ENCODE results near the gene CFAP206. TPM values are rescaled to one million over a fixed set of nuclear protein-coding genes. Genes with fewer than 3 reads are reported as not detected.

Gene CFAP206
- total and polyA plus RNA-seq, 2 experiments from 2014 or later: not detected

DNA sequence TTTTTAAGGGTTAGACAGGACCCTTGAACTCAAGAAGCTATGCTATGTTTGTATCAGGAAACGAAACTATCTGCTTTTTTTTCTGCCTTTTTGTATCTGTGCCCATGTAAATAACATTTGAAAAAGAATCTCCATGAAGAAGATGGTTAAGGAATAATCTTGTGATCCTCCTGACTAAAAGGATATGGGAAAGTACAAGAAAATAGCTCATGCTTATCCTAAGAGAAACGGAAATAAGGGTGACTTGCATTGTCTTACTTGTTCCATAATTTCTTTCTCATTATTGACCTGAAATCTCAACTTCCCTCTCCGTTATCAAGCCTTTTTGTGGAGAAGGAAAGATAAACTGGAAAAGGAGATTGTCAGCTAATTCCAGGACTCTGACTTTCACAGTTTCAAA lies 5.9 kb upstream of the CFAP206 start:
- no peaks in the 10 kb centered on the region for H3F3A ChIP-seq (replicated peaks; ENCODE audit: low read depth)
- no peaks in the 10 kb centered on the region for H4K20me1 ChIP-seq (replicated peaks; ENCODE audit: insufficient read depth)
- no peaks in the 10 kb centered on the region for H3K27me3 Mint-ChIP-seq (ENCODE audit: insufficient read depth, low read depth, poor library complexity)
- no peak overlapping the region for H3K4me2 ChIP-seq
- H3K4me1 Mint-ChIP-seq: no peaks in the 10 kb centered on the region
- no peaks in the 10 kb centered on the region for H3K36me3 ChIP-seq (ENCODE audit: insufficient read depth)
- H3K4me3 Mint-ChIP-seq: no peak overlapping the region
- H2AFZ ChIP-seq: no peak overlapping the region
- H3K27ac ChIP-seq (ENCODE audit: low read depth): no peak overlapping the region
- H3K9me3 Mint-ChIP-seq: no peaks in the 10 kb centered on the region
- no peaks in the 10 kb centered on the region for H3K4me1 ChIP-seq (ENCODE audit: insufficient read depth)
- no peaks in the 10 kb centered on the region for H3K9me2 ChIP-seq (ENCODE audit: insufficient read depth)
- H3K36me3 Mint-ChIP-seq (ENCODE audit: low read depth): no peaks in the 10 kb centered on the region
- H3K27me3 ChIP-seq (ENCODE audit: insufficient read depth): no peaks in the 10 kb centered on the region
- DNase-seq (ENCODE audit: low spot score) (no peak), ATAC-seq (no peak)
- no peak overlapping the region for H3K27ac Mint-ChIP-seq
- no peak overlapping the region for H3K4me3 ChIP-seq
- TF ChIP-seq, protein P1, sequence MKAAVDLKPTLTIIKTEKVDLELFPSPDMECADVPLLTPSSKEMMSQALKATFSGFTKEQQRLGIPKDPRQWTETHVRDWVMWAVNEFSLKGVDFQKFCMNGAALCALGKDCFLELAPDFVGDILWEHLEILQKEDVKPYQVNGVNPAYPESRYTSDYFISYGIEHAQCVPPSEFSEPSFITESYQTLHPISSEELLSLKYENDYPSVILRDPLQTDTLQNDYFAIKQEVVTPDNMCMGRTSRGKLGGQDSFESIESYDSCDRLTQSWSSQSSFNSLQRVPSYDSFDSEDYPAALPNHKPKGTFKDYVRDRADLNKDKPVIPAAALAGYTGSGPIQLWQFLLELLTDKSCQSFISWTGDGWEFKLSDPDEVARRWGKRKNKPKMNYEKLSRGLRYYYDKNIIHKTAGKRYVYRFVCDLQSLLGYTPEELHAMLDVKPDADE (IDR thresholded peaks at IDR 0.05): no peak
- TF ChIP-seq ZNF462 (CRISPR knock-in tag; IDR thresholded peaks at IDR 0.05): no peak
- TF ChIP-seq CREB1 (CRISPR knock-in tag; IDR thresholded peaks at IDR 0.05; ENCODE audit: low read depth): no peak
- TF ChIP-seq EZH2 (IDR thresholded peaks at IDR 0.05; ENCODE audit: low read depth, unreplicated experiment): no peak
- TF ChIP-seq EZH2phosphoT487 (IDR thresholded peaks at IDR 0.05; ENCODE audit: unreplicated experiment): no peak
- no peak for TF ChIP-seq REST (IDR thresholded peaks at IDR 0.05; ENCODE audit: unreplicated experiment)
- no peak for TF ChIP-seq JUNB (IDR thresholded peaks at IDR 0.05; ENCODE audit: unreplicated experiment)
- TF ChIP-seq ZNF114 (CRISPR knock-in tag; IDR thresholded peaks at IDR 0.05): no peak
- no peak for TF ChIP-seq ZNF331 (CRISPR knock-in tag; IDR thresholded peaks at IDR 0.05; ENCODE audit: low read depth)
- TF ChIP-seq STAT1 (IDR thresholded peaks at IDR 0.05; ENCODE audit: unreplicated experiment): no peak
- H3K79me2 ChIP-seq (replicated peaks; ENCODE audit: insufficient read depth): no peaks in the 10 kb centered on the region
